Mucosa of stomach (tissue), 1 donor: ENCODE results near the gene SLC44A5.

ENCODE experiments used
- H3K27me3 ChIP-seq: one replicate; pipeline ENCODE4 v1.7.0; 2013; ENCODE audit warnings: mild to moderate bottlenecking, low read length; ENCODE audit not compliant: control insufficient read depth, insufficient read depth
- H3K36me3 ChIP-seq: one replicate; pipeline ENCODE4 v1.7.0; 2013; ENCODE audit warnings: low read length; ENCODE audit not compliant: control insufficient read depth, insufficient read depth
- H3K4me1 ChIP-seq: one replicate; pipeline ENCODE4 v1.7.0; 2013; ENCODE audit warnings: mild to moderate bottlenecking, low read length; ENCODE audit not compliant: control insufficient read depth, insufficient read depth
- H3K4me3 ChIP-seq: one replicate; pipeline ENCODE4 v1.7.0; 2013; ENCODE audit warnings: low read length
- H3K9ac ChIP-seq: one replicate; pipeline ENCODE4 v1.7.0; 2013; ENCODE audit warnings: mild to moderate bottlenecking, low read length, moderate library complexity
- H3K9me3 ChIP-seq: one replicate; pipeline ENCODE4 v1.7.0; 2013; ENCODE audit warnings: mild to moderate bottlenecking, low read length, moderate library complexity; ENCODE audit not compliant: control insufficient read depth
- donor health status: Pancreatic carcinoma.

Gene SLC44A5

GRCh38 chr1:75338616-75339483, 272.1 kb downstream of the SLC44A5 start:
- H3K27me3 ChIP-seq: peaks cover 20% of the 10 kb centered on the region
- no peaks in the 10 kb centered on the region for H3K36me3 ChIP-seq
- H3K4me3 ChIP-seq: no peak overlapping the region
- no peaks in the 10 kb centered on the region for H3K9me3 ChIP-seq
- H3K9ac ChIP-seq: no peak overlapping the region
- no peaks in the 10 kb centered on the region for H3K4me1 ChIP-seq

- peaks cover 4% of the 10 kb centered on the region for H3K27me3 ChIP-seq
- no peaks in the 10 kb centered on the region for H3K4me1 ChIP-seq
- H3K9me3 ChIP-seq: no peaks in the 10 kb centered on the region
- no peaks in the 10 kb centered on the region for H3K36me3 ChIP-seq
- no peak overlapping the region for H3K4me3 ChIP-seq
- no peak overlapping the region for H3K9ac ChIP-seq
Observed at GRCh38 chr1:75334876-75335389, 276.0 kb downstream of the SLC44A5 start.

DNA sequence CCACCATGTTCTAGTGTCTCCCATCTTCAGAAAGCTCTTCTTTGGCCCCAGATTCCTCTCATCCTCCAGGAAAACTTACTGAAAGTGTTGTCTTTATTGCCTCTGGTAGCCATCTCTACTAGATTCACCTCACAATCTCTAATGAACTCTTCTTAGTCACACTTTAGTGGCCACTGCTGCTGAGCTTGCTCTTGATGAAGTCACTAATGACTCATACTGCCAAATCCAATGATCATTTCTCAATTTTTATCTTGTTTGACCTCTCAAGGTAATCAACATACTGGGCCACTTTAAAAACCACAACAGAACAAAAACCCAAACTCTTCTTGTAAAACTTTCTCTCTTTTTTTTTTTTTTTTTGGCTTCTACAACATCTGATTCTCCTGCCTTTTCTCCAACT, 280.3 kb downstream of the SLC44A5 start:
- Histone ChIP-seq H3K4me1 (peaks cover 3% of the 10 kb centered on the region), H3K36me3 (no peaks in the 10 kb centered on the region), H3K4me3 (no peak overlapping the region), H3K9ac (no peak overlapping the region), H3K9me3 (no peaks in the 10 kb centered on the region), H3K27me3 (no peaks in the 10 kb centered on the region)

- Histone ChIP-seq H3K36me3 (no peaks in the 10 kb centered on the region), H3K9ac (no peak overlapping the region), H3K27me3 (no peaks in the 10 kb centered on the region), H3K4me3 (no peak overlapping the region), H3K9me3 (no peaks in the 10 kb centered on the region), H3K4me1 (peaks cover 3% of the 10 kb centered on the region)
Observed at GRCh38 chr1:75328691-75329090, 282.2 kb downstream of the SLC44A5 start.

DNA sequence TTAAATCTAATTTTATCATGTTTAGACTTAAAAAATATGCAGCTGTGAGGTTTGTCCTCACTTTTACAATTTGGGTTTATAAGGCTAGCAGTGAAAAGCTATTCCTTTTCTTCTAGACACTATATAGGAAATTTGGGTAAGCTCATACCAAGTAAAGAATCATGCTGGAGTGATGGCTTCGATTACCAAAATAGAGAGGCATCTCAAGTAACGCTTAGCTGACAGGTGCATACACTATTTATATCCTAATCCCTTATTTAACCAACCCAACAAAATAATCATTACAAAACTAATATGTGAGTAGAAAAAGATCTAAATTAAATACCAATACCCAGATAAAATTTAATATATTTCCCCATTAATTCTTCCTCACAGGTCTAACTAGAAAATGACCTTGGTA, 283.5 kb downstream of the SLC44A5 start:
- H3K4me3 ChIP-seq: no peak overlapping the region
- H3K9me3 ChIP-seq: no peaks in the 10 kb centered on the region
- peaks cover 3% of the 10 kb centered on the region for H3K4me1 ChIP-seq
- no peaks in the 10 kb centered on the region for H3K36me3 ChIP-seq
- no peak overlapping the region for H3K9ac ChIP-seq
- no peaks in the 10 kb centered on the region for H3K27me3 ChIP-seq

- H3K27me3 ChIP-seq: no peaks in the 10 kb centered on the region
- H3K4me3 ChIP-seq: no peak overlapping the region
- H3K36me3 ChIP-seq: no peaks in the 10 kb centered on the region
- no peaks in the 10 kb centered on the region for H3K9me3 ChIP-seq
- H3K9ac ChIP-seq: no peak overlapping the region
- H3K4me1 ChIP-seq: no peaks in the 10 kb centered on the region
Observed at GRCh38 chr1:75317976-75318375, 292.9 kb downstream of the SLC44A5 start.

DNA sequence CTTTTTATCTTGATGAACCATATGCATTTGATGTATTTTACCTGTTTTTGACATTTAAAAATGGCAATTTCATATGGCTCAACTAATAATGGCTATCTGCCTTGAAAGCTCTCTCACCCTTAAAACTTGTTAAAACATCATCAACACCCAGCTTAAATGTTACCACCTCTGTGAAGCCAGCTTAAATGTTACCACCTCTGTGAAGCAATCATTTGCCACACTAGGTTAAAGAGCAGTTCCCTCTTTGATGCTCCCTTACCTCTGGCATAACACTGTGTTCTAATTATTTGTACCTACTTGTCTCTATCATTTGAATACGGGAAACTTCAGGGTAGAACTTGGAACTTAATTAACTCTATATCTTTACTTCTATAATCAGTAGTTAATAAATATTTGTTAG, 294.7 kb downstream of the SLC44A5 start:
- no peaks in the 10 kb centered on the region for H3K9me3 ChIP-seq

DNA sequence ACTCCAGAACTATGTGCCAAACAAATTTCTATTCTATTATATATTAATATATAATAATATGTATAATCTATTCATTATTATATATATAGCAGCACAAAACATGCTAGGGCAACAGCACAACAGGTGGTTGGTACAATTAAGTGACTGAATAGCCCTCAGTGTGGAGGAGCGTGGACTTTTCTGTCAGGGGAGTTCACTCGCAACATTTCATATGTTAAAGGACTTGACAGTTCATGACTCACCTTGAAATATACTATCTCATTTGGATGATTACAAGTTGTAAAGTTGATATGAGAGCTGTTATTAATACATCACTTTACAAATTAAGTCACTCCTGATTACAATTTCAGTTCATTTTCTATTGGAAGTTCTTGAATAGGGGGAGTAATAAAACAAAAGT, 298.3 kb downstream of the SLC44A5 start:
- Histone ChIP-seq H3K36me3 (no peaks in the 10 kb centered on the region), H3K9ac (no peak overlapping the region), H3K27me3 (no peaks in the 10 kb centered on the region), H3K4me3 (no peak overlapping the region), H3K4me1 (no peaks in the 10 kb centered on the region), H3K9me3 (no peaks in the 10 kb centered on the region)

More for the DNA sequence above, 294.7 kb downstream of the SLC44A5 start:
- no peaks in the 10 kb centered on the region for H3K4me1 ChIP-seq
- H3K9ac ChIP-seq: no peak overlapping the region
- H3K4me3 ChIP-seq: no peak overlapping the region
- H3K27me3 ChIP-seq: no peaks in the 10 kb centered on the region
- no peaks in the 10 kb centered on the region for H3K36me3 ChIP-seq

DNA sequence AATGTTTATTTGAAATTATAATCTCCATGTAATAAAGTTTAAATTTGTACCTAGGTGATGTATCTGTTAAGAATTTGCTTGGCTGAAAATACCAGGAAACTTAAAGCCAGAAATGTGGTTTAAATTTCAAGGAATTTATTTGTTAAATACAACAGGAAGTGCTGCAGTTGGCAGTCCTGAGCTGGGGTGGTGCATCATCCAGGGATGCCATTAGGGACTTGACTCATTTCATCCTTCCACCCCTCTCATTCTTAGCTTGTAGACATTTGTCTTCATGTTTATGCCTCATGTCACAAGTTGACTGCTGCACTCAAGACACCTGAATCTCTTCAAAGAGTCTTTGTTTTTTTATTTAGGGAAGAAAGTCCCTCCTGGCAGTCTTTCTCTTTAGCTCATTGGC, 300.8 kb downstream of the SLC44A5 start:
- Histone ChIP-seq H3K9me3 (no peaks in the 10 kb centered on the region), H3K27me3 (no peaks in the 10 kb centered on the region), H3K4me1 (no peaks in the 10 kb centered on the region), H3K9ac (no peak overlapping the region), H3K4me3 (no peak overlapping the region), H3K36me3 (no peaks in the 10 kb centered on the region)

DNA sequence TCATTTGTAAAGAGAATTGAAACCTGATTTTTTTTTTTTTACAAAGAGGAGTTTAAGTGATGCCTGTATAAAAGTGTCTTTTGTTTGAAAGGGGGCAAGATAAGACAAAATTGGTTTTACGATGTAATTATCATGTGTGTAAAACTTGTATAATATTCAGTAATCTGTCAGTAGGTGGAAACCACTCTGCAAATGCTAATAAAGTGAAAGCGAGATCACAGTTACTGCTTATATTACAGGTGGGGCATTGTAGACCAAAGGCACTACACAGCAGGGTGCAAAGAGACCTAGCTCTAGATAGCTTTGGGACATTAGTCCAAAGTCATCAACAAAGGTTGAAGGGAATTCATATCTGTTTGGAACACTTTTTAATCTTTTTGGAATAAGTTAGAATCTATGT, 302.5 kb downstream of the SLC44A5 start:
- Histone ChIP-seq H3K9me3 (no peaks in the 10 kb centered on the region), H3K9ac (no peak overlapping the region)

DNA sequence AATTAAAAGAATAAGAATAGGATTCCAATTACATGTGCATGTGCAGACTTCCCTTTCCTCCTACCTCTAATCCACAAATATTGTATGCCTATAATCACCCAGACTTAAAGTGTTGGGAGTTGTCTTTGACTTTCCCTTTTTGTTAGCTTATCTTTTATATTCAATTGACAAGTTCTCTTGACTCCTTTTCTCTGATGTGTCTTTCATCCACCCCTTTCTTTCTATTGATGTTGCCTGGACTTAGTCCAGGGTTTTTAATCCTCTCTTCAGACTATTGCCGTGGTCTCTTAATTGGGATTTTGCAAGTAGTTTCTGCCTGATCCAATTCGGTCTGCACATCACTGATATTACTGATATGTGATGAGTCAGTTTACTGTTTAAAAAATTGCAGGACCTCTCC, 305.9 kb downstream of the SLC44A5 start:
- Histone ChIP-seq H3K27me3 (no peaks in the 10 kb centered on the region), H3K4me1 (no peaks in the 10 kb centered on the region), H3K4me3 (no peak overlapping the region), H3K36me3 (no peaks in the 10 kb centered on the region), H3K9me3 (no peaks in the 10 kb centered on the region), H3K9ac (no peak overlapping the region)

More for the DNA sequence above, 302.5 kb downstream of the SLC44A5 start:
- Histone ChIP-seq H3K27me3 (no peaks in the 10 kb centered on the region), H3K36me3 (no peaks in the 10 kb centered on the region), H3K4me3 (no peak overlapping the region), H3K4me1 (no peaks in the 10 kb centered on the region)

- Histone ChIP-seq H3K36me3 (no peaks in the 10 kb centered on the region), H3K9me3 (no peaks in the 10 kb centered on the region), H3K9ac (no peak overlapping the region), H3K4me1 (no peaks in the 10 kb centered on the region), H3K27me3 (no peaks in the 10 kb centered on the region), H3K4me3 (no peak overlapping the region)
Observed at GRCh38 chr1:75293270-75293669, 317.6 kb downstream of the SLC44A5 start.
